OCI-LY7 (cell line): ENCODE measurements around the gene APELA. TPM values are rescaled to one million over a fixed set of nuclear protein-coding genes. Genes with fewer than 3 reads are reported as not detected.

Experiments
- BruUV-seq: library from RNA; stranded (reverse); fragments of 400-500 nt; replicated peaks from 2 replicates; lab custom pipeline; 2021; lab: Mats Ljungman, UMichigan
- CTCF ChIA-PET: fragments of 300-600 bp; sonication (Branson Sonifier 250); formaldehyde crosslinking; loops from one replicate; lab custom pipeline; 2022; ENCODE audit warnings: antibody characterized with exemption; ENCODE audit not compliant: unreplicated experiment; lab: Charles Lee
- POLR2A ChIA-PET: fragments of 300-600 bp; sonication (Branson Sonifier 250); formaldehyde crosslinking; loops from one replicate; lab custom pipeline; 2022; ENCODE audit warnings: antibody characterized with exemption; lab: Charles Lee
- DNase-seq: peaks from one replicate; pipeline ENCODE4 v3.0.0-alpha.2; 2015; ENCODE audit warnings: low spot score
- H2AFZ ChIP-seq: fragments of 200-600 bp; sonication (generic), shearing (Covaris generic); 2 replicates; pipeline ENCODE4 v1.6.1; 2014; ENCODE audit warnings: mild to moderate bottlenecking, antibody characterized with exemption, low read length, moderate library complexity
- H3K27ac ChIP-seq: fragments of 200-600 bp; sonication (generic); 2 replicates; pipeline ENCODE4 v1.5.1; 2014; ENCODE audit warnings: mixed run types, low read depth, mild to moderate bottlenecking, moderate library complexity, low read length, inconsistent platforms; ENCODE audit not compliant: poor library complexity, severe bottlenecking
- H3K36me3 ChIP-seq: fragments of 200-600 bp; sonication (generic); 2 replicates; pipeline ENCODE4 v1.6.1; 2014; ENCODE audit warnings: mild to moderate bottlenecking, antibody characterized with exemption, low read length, moderate library complexity, mixed read lengths; ENCODE audit not compliant: insufficient read depth
- H3K4me1 ChIP-seq: fragments of 200-600 bp; sonication (generic); 2 replicates; pipeline ENCODE4 v1.5.1; 2014; ENCODE audit warnings: mild to moderate bottlenecking, low read length; ENCODE audit not compliant: insufficient read depth, poor library complexity, severe bottlenecking
- H3K4me2 ChIP-seq: fragments of 200-600 bp; sonication (generic); 2 replicates; pipeline ENCODE4 v1.6.1; 2014; ENCODE audit warnings: mild to moderate bottlenecking, low read length
- H3K4me3 ChIP-seq: fragments of 200-600 bp; sonication (generic); 2 replicates; pipeline ENCODE4 v1.5.1; 2014; ENCODE audit warnings: mild to moderate bottlenecking, low read depth, low read length; ENCODE audit not compliant: poor library complexity, severe bottlenecking
- H3K79me2 ChIP-seq: fragments of 200-600 bp; sonication (generic); 2 replicates; pipeline ENCODE4 v1.6.1; 2016; ENCODE audit warnings: low read depth, mild to moderate bottlenecking, low read length, moderate library complexity, mixed read lengths; ENCODE audit not compliant: insufficient read depth
- H3K9me2 ChIP-seq: fragments of 200-600 bp; sonication (generic); 2 replicates; pipeline ENCODE4 v1.6.1; 2016; ENCODE audit warnings: mild to moderate bottlenecking, low read length, mixed read lengths; ENCODE audit not compliant: insufficient read depth
- H3K9me3 ChIP-seq: fragments of 200-600 bp; sonication (generic); 2 replicates; pipeline ENCODE4 v1.6.1; 2014; ENCODE audit warnings: mild to moderate bottlenecking, mixed run types, low read length, mixed read lengths
- H4K20me1 ChIP-seq: fragments of 200-600 bp; sonication (generic); 2 replicates; pipeline ENCODE4 v1.6.1; 2014; ENCODE audit warnings: mild to moderate bottlenecking, antibody characterized with exemption, low read length, moderate library complexity, mixed read lengths; ENCODE audit not compliant: insufficient read depth
- EZH2phosphoT487 ChIP-seq: fragments of 200-600 bp; sonication (generic); IDR thresholded peaks from 2 replicates; pipeline ENCODE4 v1.6.1; 2018; ENCODE audit warnings: low read depth, borderline replicate concordance, mild to moderate bottlenecking, mixed run types, antibody characterized with exemption, low read length, moderate library complexity, mixed read lengths
- intact Hi-C: fragments of 100-400 bp; cut with micrococcal nuclease; formaldehyde crosslinking; loops from one replicate; pipeline ENCODE4 v1.10.0; 2022; ENCODE audit not compliant: unreplicated experiment
- total RNA-seq, 2 experiments: library from RNA; depleted of rRNA in 1 of 2; stranded (reverse); fragments of >200 nt in 1 of 2; shearing (Covaris generic) in 1 of 2; gene quantifications; 2 replicates each; pipeline ENCODE4 v1.2.3, GENCODE V29; 2014 to 2022
- TF ChIP-seq, protein P1 (sequence below): fragments of 200-600 bp; sonication (generic); conservative IDR thresholded peaks from 2 replicates; pipeline ENCODE4 v1.5.1; 2014; ENCODE audit warnings: mild to moderate bottlenecking, antibody characterized with exemption, low read length, moderate library complexity, mixed read lengths

Gene APELA
- total RNA-seq, 2 experiments from 2014 or later: not detected

- H3K27ac ChIP-seq: no peak overlapping the region
- H3K36me3 ChIP-seq: no peaks in the 10 kb centered on the region
- no TSS peak for BruUV-seq
- no peak overlapping the region for H2AFZ ChIP-seq
- H3K4me2 ChIP-seq: no peak overlapping the region
- no peak for DNase-seq
- intact Hi-C loops: no loop called here
- ChIA-PET POLR2A (interaction anchor here (0.6 to 1.1 kb wide), 3 partner anchors 11 to 208 kb away, joined by 3 to 5 read pairs (median 4); no protein-coding TSS in a partner anchor), CTCF (no interaction called here)
- no peaks in the 10 kb centered on the region for H3K79me2 ChIP-seq
- no peaks in the 10 kb centered on the region for H3K9me3 ChIP-seq
- H3K4me1 ChIP-seq: no peaks in the 10 kb centered on the region
- TF ChIP-seq, protein P1, sequence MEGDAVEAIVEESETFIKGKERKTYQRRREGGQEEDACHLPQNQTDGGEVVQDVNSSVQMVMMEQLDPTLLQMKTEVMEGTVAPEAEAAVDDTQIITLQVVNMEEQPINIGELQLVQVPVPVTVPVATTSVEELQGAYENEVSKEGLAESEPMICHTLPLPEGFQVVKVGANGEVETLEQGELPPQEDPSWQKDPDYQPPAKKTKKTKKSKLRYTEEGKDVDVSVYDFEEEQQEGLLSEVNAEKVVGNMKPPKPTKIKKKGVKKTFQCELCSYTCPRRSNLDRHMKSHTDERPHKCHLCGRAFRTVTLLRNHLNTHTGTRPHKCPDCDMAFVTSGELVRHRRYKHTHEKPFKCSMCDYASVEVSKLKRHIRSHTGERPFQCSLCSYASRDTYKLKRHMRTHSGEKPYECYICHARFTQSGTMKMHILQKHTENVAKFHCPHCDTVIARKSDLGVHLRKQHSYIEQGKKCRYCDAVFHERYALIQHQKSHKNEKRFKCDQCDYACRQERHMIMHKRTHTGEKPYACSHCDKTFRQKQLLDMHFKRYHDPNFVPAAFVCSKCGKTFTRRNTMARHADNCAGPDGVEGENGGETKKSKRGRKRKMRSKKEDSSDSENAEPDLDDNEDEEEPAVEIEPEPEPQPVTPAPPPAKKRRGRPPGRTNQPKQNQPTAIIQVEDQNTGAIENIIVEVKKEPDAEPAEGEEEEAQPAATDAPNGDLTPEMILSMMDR: no peak
- TF ChIP-seq EZH2phosphoT487: no peak
- no peak overlapping the region for H3K4me3 ChIP-seq
- H3K9me2 ChIP-seq: no peaks in the 10 kb centered on the region
- H4K20me1 ChIP-seq: no peaks in the 10 kb centered on the region
Measured at GRCh38 chr4:164847016-164847415, 30.0 kb upstream of the APELA start.

DNA sequence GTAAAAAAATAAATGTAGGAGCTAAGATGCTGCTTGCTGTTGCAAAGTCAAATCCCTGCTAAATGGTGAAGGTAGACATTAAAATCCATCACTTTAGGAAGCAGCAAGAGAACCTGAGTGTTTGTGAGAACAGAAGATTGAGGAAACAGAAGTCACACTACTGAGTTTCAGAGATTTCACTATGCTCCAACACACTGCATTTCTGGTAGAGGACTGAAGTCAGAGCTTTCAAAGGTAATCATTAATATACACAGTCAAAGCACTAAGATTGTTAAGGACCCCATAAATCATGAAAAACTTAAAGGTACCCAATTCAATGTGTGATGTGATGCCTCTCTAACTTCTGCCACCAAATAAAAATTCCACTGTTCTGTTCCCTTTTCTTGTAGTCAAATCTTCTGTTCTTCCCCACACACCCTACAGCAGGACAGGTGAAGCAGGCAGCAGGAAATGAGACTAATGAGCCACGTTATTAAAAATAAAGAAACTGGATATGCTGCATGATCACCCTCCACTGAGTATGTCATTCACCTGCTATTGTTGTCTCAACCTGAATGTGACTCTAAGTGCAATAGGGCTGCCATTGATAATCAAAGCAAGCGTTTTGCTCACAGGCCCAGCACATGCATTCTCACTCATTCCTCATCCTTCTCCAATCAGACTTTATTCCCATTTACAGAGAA is 28.9 kb upstream of the APELA start:
- ChIA-PET POLR2A (no interaction called here), CTCF (no interaction called here)
- Histone ChIP-seq H3K9me3 (no peaks in the 10 kb centered on the region), H3K4me2 (no peak overlapping the region), H3K27ac (no peak overlapping the region), H3K36me3 (no peaks in the 10 kb centered on the region), H3K79me2 (no peaks in the 10 kb centered on the region), H4K20me1 (no peaks in the 10 kb centered on the region), H3K4me1 (no peaks in the 10 kb centered on the region), H3K4me3 (no peak overlapping the region), H2AFZ (no peak overlapping the region), H3K9me2 (no peaks in the 10 kb centered on the region)
- BruUV-seq: no TSS peak
- TF ChIP-seq, protein P1: no peak
- TF ChIP-seq EZH2phosphoT487: no peak
- intact Hi-C loops: no loop called here
- no peak for DNase-seq

GRCh38 chr4:164856396-164856795 is 20.6 kb upstream of the APELA start:
- no peak for DNase-seq
- Histone ChIP-seq H3K27ac (no peak overlapping the region), H3K9me3 (no peaks in the 10 kb centered on the region), H2AFZ (no peak overlapping the region), H3K79me2 (no peaks in the 10 kb centered on the region), H3K4me3 (no peak overlapping the region), H3K4me2 (no peak overlapping the region), H3K36me3 (no peaks in the 10 kb centered on the region), H4K20me1 (no peaks in the 10 kb centered on the region), H3K4me1 (no peaks in the 10 kb centered on the region), H3K9me2 (no peaks in the 10 kb centered on the region)
- CTCF ChIA-PET: no interaction called here
- TF ChIP-seq, protein P1: no peak
- no peak for TF ChIP-seq EZH2phosphoT487
- intact Hi-C loops: no loop called here
- POLR2A ChIA-PET: no interaction called here
- BruUV-seq: no TSS peak
